GM18520 (cell line): ENCODE data around the gene GRIK2.

Source experiments
- ATAC-seq: cut with Tn5 transposase; IDR thresholded peaks from one replicate; pipeline ENCODE4 v1.9.1; 2021; ENCODE audit not compliant: unreplicated experiment

Gene GRIK2

GRCh38 chr6:102118034-102118433 lies 724.5 kb downstream of the GRIK2 start:
- ATAC-seq: no peak
